Measurements from ENCODE around the gene RNF8. TPM values are rescaled to one million over a fixed set of nuclear protein-coding genes. Genes with fewer than 3 reads are reported as not detected.

Gene RNF8

Small RNA genes lying within 50 kb of the gene (small RNA-seq; reads per million reads assigned to genes)
- not detected for gene RN7SL273P (ENCODE audit: low read depth)
